AG09319 (cell line): ENCODE data around the gene ZNF407.

Experiments
- DNase-seq: peaks from one replicate; pipeline ENCODE4 v3.0.0-alpha.2; 2010; ENCODE audit warnings: low read depth; ENCODE audit errors: extremely low read depth
- CTCF ChIP-seq: IDR thresholded peaks from 2 replicates; pipeline ENCODE4 v1.5.1; 2011; ENCODE audit warnings: low read depth, mild to moderate bottlenecking, inconsistent platforms, low read length, moderate library complexity

ZNF407 gene

GRCh38 chr18:74937291-74937690 lies 339.6 kb downstream of the ZNF407 start:
- DNase-seq = no peak
- no peak for TF ChIP-seq CTCF

- no peak for TF ChIP-seq CTCF
- DNase-seq = no peak
These were observed 343.2 kb downstream of the ZNF407 start for GRCh38 chr18:74940856-74941255.

DNA sequence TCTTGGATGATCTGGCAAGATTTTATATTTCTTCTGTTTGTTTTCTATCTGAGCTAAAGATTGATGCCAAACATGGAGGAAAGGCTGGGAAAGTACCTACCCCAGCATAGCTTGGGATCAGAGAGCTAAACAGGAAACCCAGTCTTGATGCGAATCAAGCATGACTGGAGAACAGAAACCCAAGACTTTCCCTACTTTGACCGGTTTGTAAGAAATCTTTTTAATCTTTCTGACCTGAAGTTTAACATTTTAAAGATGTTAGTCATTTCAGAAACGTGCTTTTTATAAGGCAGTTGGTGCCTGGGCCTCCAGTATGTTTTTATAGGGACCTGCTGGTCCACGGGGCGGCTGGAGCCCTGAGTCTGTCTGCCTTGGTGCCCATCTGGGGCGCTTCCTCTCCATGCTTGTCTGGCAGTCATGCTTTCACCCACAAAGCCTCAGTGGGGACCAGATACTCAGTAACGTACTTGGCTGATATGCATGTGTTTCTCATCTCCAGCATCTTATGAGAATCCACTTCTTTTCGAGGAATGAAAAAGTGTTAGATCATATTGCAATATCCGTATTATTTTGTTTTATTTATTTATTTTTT lies 344.7 kb downstream of the ZNF407 start:
- DNase-seq = peak; percentile 18
- no peak for TF ChIP-seq CTCF

DNA sequence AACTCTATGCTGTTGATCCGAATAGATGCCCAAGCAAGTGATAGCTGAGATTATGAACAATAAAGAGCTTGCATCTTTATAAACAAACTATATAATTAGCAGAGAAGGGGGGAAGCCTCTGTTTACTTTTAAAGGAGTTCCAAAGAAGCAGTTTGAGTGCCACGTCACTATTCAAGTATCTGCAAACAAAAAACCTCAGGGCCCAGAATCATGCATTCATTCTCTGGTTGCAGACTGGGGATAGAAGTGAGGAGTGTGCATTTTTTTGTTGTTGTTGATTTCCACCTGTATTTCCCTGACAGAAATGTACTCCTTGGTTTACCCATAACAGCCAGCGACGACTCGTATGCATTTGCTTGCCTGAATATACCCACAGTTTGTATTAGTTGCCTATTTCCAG lies 347.0 kb downstream of the ZNF407 start:
- DNase-seq = no peak
- no peak for TF ChIP-seq CTCF

DNA sequence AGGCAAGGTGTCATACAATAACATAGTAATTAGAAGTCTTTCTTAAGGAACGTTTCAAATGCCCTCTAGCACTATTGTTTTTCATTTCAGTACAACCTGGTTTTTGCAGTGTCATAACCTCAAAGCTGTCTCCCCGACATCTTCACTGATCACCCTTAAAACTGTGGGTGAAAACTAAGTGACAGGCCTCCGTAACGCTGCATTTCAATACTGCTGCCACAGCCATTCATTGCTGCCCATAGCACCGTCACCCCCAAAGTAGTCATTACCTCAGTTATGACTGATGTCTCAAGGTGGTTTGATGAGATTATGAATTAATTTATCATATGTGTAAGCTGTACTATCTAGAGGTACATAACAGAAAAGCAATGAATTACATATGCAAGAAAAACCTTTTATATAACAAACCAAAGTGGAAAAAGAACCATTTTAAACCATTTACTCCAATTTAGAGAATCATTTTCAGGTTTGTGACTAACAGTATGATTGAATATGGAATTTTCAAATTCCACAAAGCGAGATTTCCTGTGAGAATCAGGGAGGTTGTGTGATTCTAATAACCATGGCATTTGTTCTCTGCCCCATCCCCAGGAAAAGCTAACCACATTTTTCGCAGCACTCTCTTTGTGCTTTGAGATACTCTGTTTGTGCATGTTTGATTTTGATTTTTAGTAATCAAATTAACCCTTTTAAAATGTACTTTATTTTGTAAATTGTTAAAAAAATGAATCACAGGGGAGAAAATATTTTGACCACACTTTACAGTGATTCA lies 348.3 kb downstream of the ZNF407 start:
- DNase-seq = no peak
- no peak for TF ChIP-seq CTCF

- TF ChIP-seq CTCF = no peak
These were observed 349.1 kb downstream of the ZNF407 start for GRCh38 chr18:74946646-74947375.

GRCh38 chr18:74947417-74947816 lies 349.7 kb downstream of the ZNF407 start:
- no peak for TF ChIP-seq CTCF
- no peak for DNase-seq

More at GRCh38 chr18:74946646-74947375, 349.1 kb downstream of the ZNF407 start:
- DNase-seq = no peak
